Measurements from ENCODE around the gene ELAVL2.

ELAVL2 gene

GRCh38 chr9:23821375-23822181, 4.5 kb downstream of the ELAVL2 start:
- DNase-seq (ENCODE audit: low read depth): no peak

GRCh38 chr9:23820451-23821374, 5.3 kb downstream of the ELAVL2 start:
- DNase-seq (ENCODE audit: low read depth): no peak

DNA sequence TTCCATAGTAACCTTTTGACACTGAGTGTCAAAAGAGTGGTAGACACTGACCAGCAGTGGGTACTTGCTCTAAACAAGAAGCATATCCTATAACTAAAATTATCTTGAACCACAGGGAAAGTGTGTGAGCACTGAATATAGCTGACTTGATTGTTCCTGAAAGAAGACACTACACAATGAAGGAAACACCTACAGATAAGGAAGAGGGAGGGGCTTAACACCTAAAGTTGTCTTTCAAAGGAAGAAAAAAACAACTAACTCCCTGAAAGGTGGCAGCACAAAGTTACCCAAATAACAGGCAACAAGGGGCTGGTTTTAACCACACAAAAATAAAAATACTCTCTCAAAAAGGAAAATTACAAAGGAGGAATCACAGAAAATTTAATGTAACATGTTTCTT, 6.6 kb downstream of the ELAVL2 start:
- no peak for DNase-seq (ENCODE audit: low read depth)

- DNase-seq (ENCODE audit: low read depth): no peak
These were observed 11.8 kb downstream of the ELAVL2 start for GRCh38 chr9:23814243-23814642.

DNA sequence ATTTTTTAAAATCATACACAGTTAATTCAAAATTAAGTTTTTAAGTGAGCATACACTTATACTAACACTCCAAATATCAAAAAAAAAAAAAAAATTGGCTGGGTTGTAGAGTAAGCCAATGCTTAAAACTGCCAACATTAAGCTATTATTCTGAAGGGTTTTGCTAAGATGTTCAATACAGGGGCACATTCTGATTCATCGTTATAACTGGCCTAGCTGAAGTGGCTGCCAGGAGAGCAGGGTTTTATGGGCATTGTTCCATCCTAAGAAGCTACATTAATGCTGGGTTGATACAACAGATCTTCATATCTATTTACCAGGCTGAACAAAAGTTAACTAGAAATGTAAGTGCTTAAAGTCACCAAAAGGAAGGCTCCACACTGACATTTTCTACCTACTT, 13.4 kb downstream of the ELAVL2 start:
- no peak for DNase-seq (ENCODE audit: low read depth)

GRCh38 chr9:23811633-23812032, 14.4 kb downstream of the ELAVL2 start:
- no peak for DNase-seq (ENCODE audit: low read depth)

DNA sequence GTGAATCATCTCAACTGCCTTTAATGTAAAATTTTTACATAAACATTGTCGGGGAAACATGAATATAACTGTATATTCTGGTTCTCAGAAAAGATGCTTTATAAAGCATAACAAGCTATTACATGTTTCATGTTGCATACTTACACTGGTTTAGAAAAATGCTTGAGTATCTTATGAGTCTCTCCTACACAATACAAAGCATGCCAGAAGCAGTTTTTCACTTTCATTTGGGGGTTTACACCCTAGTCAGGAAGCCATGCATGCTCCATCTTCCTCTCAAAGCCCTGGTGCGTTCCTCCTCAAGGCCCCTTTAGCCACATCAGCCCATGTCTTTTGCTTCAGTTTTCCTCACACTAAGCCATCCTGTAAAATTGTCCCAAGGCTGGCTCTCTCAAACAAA, 22.8 kb downstream of the ELAVL2 start:
- DNase-seq (ENCODE audit: low read depth): no peak

DNA sequence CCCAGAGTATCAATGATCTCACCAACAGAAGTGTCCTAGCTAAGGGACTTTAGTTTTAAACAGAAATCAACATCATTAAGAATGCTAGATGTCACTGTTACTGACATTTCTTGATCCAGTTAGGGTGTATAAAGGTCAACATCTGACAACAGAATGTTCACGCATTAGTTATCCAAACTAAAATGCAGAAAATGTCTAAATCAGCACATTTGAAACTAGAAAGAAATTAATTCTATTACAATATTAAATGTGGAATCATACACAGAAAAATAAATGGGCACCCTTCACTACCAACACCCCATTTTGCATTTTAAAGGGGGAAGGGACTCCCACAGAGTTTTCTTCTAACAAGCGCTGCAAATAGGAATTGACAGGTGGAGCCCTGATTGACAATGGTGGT, 24.5 kb downstream of the ELAVL2 start:
- no peak for DNase-seq (ENCODE audit: low read depth)

- no peak for DNase-seq (ENCODE audit: low read depth)
These were observed 26.5 kb downstream of the ELAVL2 start for GRCh38 chr9:23799521-23799920.

DNA sequence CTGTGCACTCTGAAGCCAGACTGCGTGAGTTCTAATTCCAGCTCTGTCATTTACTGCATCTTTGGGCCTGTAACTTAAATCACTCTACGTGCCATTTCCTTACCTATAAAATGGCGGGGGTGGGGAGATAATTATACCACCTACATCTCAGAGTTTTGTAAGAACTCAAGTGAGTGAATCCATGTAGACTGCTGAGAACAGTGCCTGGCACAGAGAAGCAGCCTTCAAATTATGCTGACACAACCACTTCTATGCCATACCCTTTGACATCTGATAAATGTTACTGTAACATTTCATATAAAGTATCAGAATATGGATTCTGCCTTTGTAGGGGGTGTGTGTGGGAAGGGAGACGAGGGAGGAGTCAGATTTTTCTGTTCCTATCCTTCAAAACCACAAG, 27.7 kb downstream of the ELAVL2 start:
- no peak for DNase-seq (ENCODE audit: low read depth)

GRCh38 chr9:23796209-23796608, 29.8 kb downstream of the ELAVL2 start:
- no peak for DNase-seq (ENCODE audit: low read depth)

DNA sequence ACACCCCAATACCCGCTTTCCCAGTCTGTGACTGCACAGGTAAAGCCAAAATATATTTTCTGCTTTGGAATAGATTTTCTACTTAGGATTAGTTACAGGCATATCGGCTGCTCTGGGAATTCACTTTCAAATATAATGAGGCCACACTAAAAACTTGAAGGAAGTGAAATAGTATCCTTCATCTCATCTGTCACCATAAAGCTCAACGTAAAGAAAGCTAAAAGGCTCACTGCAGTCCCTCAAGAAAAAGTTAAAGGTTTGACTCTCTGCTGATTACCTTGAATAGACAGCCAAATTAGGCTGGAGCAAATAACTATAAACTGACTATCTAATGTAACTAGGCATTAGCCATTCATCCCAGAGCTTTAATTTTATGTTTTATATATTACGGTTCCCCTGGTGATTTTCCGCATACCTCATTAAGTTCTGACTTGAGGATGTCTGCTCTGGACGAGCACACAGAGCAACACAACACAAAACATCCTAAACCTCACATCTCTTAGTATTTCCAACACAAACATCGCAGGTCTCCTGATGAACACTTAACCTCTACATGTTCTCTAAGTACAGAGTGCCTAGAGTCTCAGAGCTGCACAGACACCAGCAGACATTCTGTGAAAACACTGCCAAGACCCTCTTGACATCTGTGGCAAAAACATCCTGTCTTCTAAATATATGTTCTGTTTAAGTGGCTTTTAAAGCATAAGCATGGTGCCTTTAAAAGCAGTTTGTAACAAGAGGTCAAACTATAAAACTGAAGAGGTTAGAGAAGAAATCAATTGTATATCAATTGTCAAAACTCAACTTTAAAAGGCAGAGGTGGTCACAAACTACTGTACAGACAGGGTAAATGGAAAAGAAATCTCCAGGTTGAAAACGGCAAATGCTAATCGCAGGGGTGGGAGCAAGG, 35.4 kb downstream of the ELAVL2 start:
- no peak for DNase-seq (ENCODE audit: low read depth)

DNA sequence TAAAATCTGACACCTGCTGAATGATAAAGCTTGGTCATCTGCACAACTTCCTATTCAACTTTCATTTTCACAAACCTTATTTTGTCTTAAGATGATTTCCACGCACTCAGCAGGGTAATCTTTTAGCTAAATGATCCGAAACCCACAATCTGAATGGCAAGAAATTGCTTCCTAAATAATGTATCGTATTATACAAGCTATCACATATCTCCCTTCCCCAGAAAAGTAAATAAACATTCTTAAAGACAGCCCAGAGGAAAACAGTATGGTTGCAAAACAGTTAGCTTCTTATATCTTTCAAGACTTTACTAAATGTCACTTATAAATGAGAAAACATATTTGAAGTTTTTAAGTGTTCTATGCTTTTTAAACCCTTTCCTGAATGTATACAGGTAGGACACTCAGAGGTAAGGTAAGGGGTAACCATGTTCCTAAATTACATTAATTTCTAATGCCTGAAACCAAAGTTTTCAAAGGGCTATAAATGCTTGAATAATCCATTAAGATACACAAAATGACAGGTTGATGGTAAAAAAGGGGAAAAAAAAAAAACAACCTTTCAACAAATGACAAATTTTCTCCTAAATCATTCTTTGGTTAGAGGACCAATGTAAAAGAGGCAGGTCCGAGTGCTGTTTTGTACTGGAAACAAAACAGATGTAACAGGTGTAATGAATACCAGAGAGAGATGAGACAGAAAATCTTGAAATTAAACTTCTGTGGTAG, 36.3 kb downstream of the ELAVL2 start:
- no peak for DNase-seq (ENCODE audit: low read depth)

DNA sequence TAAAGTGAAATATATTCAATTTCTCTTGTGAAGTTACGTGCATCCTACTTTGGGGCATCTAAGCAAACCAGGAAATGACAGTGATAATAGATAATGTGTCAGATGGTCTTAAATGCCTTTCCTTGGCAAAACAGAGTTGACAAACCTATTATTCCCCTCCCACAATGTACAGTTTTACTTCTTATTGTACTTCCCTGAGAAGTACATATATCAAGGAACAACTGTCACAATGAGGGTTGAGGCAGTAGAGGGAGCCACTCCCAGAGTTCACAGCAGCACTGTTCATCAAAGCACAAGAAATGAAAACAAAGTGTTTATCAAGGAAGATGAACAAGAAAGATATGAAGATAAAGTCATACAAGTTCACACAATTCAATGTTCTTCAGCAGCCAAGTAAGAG, 41.1 kb downstream of the ELAVL2 start:
- DNase-seq (ENCODE audit: low read depth): no peak

DNA sequence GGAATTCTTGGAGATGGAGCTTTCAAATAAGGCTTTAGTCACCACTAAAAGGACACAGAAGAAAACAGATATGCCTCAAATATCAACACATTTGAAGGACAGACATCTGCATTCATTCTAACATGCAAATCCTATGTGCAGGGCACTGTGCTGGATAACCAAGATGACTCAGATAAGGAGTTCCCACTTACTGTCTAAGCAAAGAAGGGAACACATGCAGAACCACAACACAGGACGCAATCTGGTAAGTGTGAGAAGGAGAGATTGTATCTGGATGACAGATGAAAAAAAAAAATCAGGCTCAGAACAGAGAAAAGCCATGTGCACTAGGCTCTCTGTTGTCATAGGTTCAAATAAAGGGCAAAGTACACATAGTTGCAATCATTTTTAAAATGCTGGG, 42.5 kb downstream of the ELAVL2 start:
- DNase-seq (ENCODE audit: low read depth): no peak

GRCh38 chr9:23779220-23779619, 46.8 kb downstream of the ELAVL2 start:
- DNase-seq (ENCODE audit: low read depth): no peak

- DNase-seq (ENCODE audit: low read depth): no peak
These were observed 48.7 kb downstream of the ELAVL2 start for GRCh38 chr9:23777328-23777727.

GRCh38 chr9:23775549-23775948, 50.5 kb downstream of the ELAVL2 start:
- DNase-seq (ENCODE audit: low read depth): no peak

DNA sequence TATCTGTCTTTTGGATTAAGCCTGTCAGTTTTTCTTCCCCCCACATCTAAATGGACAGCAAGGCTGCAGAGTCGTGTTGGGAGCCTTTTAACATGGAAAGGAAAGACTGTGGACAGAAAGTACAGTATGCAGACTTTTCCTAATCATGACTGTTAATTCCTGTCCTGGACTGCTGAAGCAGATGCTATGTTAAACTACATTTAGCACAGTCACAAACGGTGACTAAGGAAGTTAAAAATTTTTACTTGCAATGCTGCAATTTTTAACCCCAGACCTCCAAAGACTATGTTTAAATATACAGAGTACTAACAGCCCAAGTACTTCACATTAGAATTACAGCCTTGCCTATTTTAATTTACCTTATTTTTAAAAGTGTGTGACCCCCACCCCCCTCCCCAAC, 51.8 kb downstream of the ELAVL2 start:
- no peak for DNase-seq (ENCODE audit: low read depth)

DNA sequence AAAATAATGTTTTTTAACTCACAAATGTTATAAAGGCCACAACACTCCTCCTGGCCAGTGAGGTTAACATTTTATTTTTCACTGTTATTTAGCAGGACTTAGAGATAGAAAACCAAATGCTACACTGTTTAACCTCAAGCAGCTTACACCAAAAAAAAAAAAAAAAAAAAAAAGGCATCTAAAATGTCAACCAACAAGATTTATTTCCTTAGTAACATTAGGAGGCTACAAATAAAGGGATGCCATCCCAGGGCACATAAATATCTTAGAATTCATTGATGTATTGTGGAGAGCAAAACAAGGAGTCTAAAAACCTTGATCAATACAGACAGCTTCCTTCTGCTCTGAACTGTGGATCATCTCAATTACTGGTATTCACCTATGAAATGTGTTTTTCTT, 53.7 kb downstream of the ELAVL2 start:
- no peak for DNase-seq (ENCODE audit: low read depth)

- DNase-seq (ENCODE audit: low read depth): no peak
These were observed 54.2 kb downstream of the ELAVL2 start for GRCh38 chr9:23771746-23772384.

Data from HS-27A (cell line).